ENCODE measurements around the gene ADGB. TPM values are rescaled to one million over a fixed set of nuclear protein-coding genes. Genes with fewer than 3 reads are reported as not detected.
"Not testable (repeated sequence)": the region's sequence is repeated elsewhere in the genome, so short reads cannot be mapped to it uniquely, and the experiment has no call there.

Gene ADGB
- total and polyA plus RNA-seq, 2 donors (not counting 1 experiment from before 2014, with no cell fraction given): not detected

GRCh38 chr6:146851837-146852236 is 253.1 kb downstream of the ADGB start:
- H3K9ac ChIP-seq (ENCODE audit: insufficient read depth, low read length): no peak overlapping the region
- TF ChIP-seq CTCF (conservative IDR thresholded peaks at IDR 0.05 in 1 of 2, IDR thresholded peaks at IDR 0.05 in 1 of 2; ENCODE audit: low read depth in 1 of 2, low read length in 2 of 2) (no peak), EZH2 (IDR thresholded peaks at IDR 0.05; ENCODE audit: low read length, missing control alignments) (no peak)
- H4K20me1 ChIP-seq (ENCODE audit: control insufficient read depth, extremely low read depth, insufficient read depth, low read length): no peaks in the 10 kb centered on the region
- no peak overlapping the region for H3K4me2 ChIP-seq (ENCODE audit: extremely low read depth, insufficient read depth, low read length)
- H3K27me3 ChIP-seq (ENCODE audit: control insufficient read depth, insufficient read depth, low read length): no peaks in the 10 kb centered on the region
- no peaks in the 10 kb centered on the region for H3K79me2 ChIP-seq (ENCODE audit: control insufficient read depth, insufficient read depth, low read length)
- DNase-seq (ENCODE audit: low read depth in 2 of 2): peak; percentile 79 to 98
- no peaks in the 10 kb centered on the region for H3K36me3 ChIP-seq (ENCODE audit: control insufficient read depth, insufficient read depth, low read length)
- no peaks in the 10 kb centered on the region for H3K9me3 ChIP-seq (ENCODE audit: control insufficient read depth, insufficient read depth, low read depth, low read length)
- H3K27ac ChIP-seq (ENCODE audit: insufficient read depth, low read length): no peak overlapping the region
- H3K4me1 ChIP-seq (ENCODE audit: control insufficient read depth, extremely low read depth, insufficient read depth, low read length): no peaks in the 10 kb centered on the region
- no peak overlapping the region for H3K4me3 ChIP-seq (replicated peaks in 1 of 4; ENCODE audit: control extremely low read depth in 1 of 4, insufficient read depth in 1 of 4, low read depth in 3 of 4, low read length in 4 of 4)
- H2AFZ ChIP-seq (ENCODE audit: low read length): no peak overlapping the region

GRCh38 chr6:146854521-146855255 is 255.9 kb downstream of the ADGB start:
- H3K27ac ChIP-seq (ENCODE audit: insufficient read depth, low read length): not testable (repeated sequence)

GRCh38 chr6:146855889-146856288 is 257.1 kb downstream of the ADGB start:
- no peaks in the 10 kb centered on the region for H3K79me2 ChIP-seq (ENCODE audit: control insufficient read depth, insufficient read depth, low read length)
- H3K9ac ChIP-seq (ENCODE audit: insufficient read depth, low read length): no peak overlapping the region
- H3K9me3 ChIP-seq (ENCODE audit: control insufficient read depth, insufficient read depth, low read depth, low read length): no peaks in the 10 kb centered on the region
- no peak overlapping the region for H3K4me2 ChIP-seq (ENCODE audit: extremely low read depth, insufficient read depth, low read length)
- no peak overlapping the region for H3K4me3 ChIP-seq (replicated peaks in 1 of 4; ENCODE audit: control extremely low read depth in 1 of 4, insufficient read depth in 1 of 4, low read depth in 3 of 4, low read length in 4 of 4)
- H3K27ac ChIP-seq (ENCODE audit: insufficient read depth, low read length): no peak overlapping the region
- H2AFZ ChIP-seq (ENCODE audit: low read length): no peak overlapping the region
- H4K20me1 ChIP-seq (ENCODE audit: control insufficient read depth, extremely low read depth, insufficient read depth, low read length): no peaks in the 10 kb centered on the region
- H3K4me1 ChIP-seq (ENCODE audit: control insufficient read depth, extremely low read depth, insufficient read depth, low read length): peaks cover 10% of the 10 kb centered on the region
- no peaks in the 10 kb centered on the region for H3K36me3 ChIP-seq (ENCODE audit: control insufficient read depth, insufficient read depth, low read length)
- DNase-seq (ENCODE audit: low read depth in 2 of 2): no peak
- no peak for TF ChIP-seq EZH2 (IDR thresholded peaks at IDR 0.05; ENCODE audit: low read length, missing control alignments)
- TF ChIP-seq CTCF (conservative IDR thresholded peaks at IDR 0.05 in 1 of 2, IDR thresholded peaks at IDR 0.05 in 1 of 2; ENCODE audit: low read depth in 1 of 2, low read length in 2 of 2): no peak
- no peaks in the 10 kb centered on the region for H3K27me3 ChIP-seq (ENCODE audit: control insufficient read depth, insufficient read depth, low read length)

More at GRCh38 chr6:146854521-146855255, 255.9 kb downstream of the ADGB start:
- not testable (repeated sequence) for H3K4me1 ChIP-seq (ENCODE audit: control insufficient read depth, extremely low read depth, insufficient read depth, low read length); H3K4me2 ChIP-seq (ENCODE audit: extremely low read depth, insufficient read depth, low read length); H3K36me3 ChIP-seq (ENCODE audit: control insufficient read depth, insufficient read depth, low read length); H3K9me3 ChIP-seq (ENCODE audit: control insufficient read depth, insufficient read depth, low read depth, low read length); H3K4me3 ChIP-seq (replicated peaks in 1 of 4; ENCODE audit: control extremely low read depth in 1 of 4, insufficient read depth in 1 of 4, low read depth in 3 of 4, low read length in 4 of 4); H4K20me1 ChIP-seq (ENCODE audit: control insufficient read depth, extremely low read depth, insufficient read depth, low read length); H3K79me2 ChIP-seq (ENCODE audit: control insufficient read depth, insufficient read depth, low read length); H3K27me3 ChIP-seq (ENCODE audit: control insufficient read depth, insufficient read depth, low read length); H3K9ac ChIP-seq (ENCODE audit: insufficient read depth, low read length); H2AFZ ChIP-seq (ENCODE audit: low read length)
- DNase-seq (ENCODE audit: low read depth in 2 of 2): peak in 1 of 2 donors; percentile 16

All from fibroblast of lung (primary cell).